ENCODE measurements around the gene SLC25A23. TPM values are rescaled to one million over a fixed set of nuclear protein-coding genes. Genes with fewer than 3 reads are reported as not detected.

The SLC25A23 gene
- total RNA-seq, 1 donor from 2014 or later = 41.8 TPM

DNA sequence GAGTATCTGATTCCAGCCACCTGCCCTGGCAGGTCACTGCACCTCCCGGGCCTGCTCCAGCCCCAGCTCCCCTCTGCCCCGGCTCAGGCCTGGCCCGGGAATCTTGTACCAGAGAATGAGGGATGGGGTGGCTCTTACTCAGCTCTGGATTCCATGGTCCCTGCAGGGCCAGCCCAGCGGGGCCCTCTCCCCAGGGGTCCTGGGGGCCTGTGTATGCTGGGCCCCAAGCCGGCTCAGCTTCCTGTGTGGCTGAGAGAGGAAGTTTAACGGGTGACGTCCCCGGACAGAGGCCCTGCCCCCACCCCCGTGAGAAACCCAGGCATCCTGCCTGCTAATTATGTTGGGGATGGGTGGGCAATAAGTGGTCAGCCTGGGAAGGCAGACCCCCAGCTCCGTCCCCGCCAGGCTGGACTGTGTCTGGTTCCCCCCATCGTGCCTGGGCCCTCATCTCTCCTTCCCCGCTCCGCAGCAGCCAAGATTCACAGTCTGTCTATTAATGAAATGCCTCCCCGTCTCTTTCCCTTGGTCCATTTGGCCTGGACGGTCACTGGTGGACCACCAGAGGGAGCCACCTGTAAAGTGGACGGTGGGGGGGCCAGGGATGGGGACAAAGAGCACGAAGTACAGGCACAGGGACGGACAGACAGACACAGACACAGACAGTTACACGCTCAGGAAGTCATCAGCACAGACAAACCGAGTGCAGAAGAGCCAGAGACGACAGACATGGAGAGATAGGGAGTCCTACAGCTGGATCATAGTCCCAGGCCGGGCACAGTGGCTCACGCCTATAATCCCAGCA, 22.1 kb upstream of the SLC25A23 start, which contains the start of gene DENND1C:
TSS of gene DENND1C (minus strand) at position 247 of the 802 bp plus-strand sequence. CDS start at position 155, 92 bp downstream.
- FAIRE-seq = no peak
- H3K9ac ChIP-seq (ENCODE audit: low read length) = no peak within 1 kb of the TSS
- no peaks in the 10 kb centered on the region for H3K9me3 ChIP-seq (ENCODE audit: insufficient read depth, low read depth, low read length)
- Mint-ChIP-seq H3K4me1 (ENCODE audit: low read depth, unreplicated experiment) (no peaks in the 10 kb centered on the region), H3K4me3 (ENCODE audit: unreplicated experiment) (no peak within 1 kb of the TSS), H3K27ac (ENCODE audit: unreplicated experiment) (no peak within 1 kb of the TSS), H3K27me3 (ENCODE audit: low read depth, unreplicated experiment) (peaks cover 4% of the 10 kb centered on the region), H3K9me3 (ENCODE audit: unreplicated experiment) (no peaks in the 10 kb centered on the region), H3K36me3 (ENCODE audit: low read depth, unreplicated experiment) (no peaks in the 10 kb centered on the region)
- DNase-seq (ENCODE audit: low read depth) = no peak
- peak within 1 kb of the TSS; percentile 63 for H2AFZ ChIP-seq (ENCODE audit: low read depth, low read length)
- H3K27me3 ChIP-seq (ENCODE audit: insufficient read depth, low read length) = no peaks in the 10 kb centered on the region
- no peak within 1 kb of the TSS for H3K4me3 ChIP-seq (ENCODE audit: insufficient read depth, low read depth, low read length)
- no peak for TF ChIP-seq EZH2 (IDR thresholded peaks at IDR 0.05; ENCODE audit: insufficient read depth, low read length)
- TF ChIP-seq, protein P1, sequence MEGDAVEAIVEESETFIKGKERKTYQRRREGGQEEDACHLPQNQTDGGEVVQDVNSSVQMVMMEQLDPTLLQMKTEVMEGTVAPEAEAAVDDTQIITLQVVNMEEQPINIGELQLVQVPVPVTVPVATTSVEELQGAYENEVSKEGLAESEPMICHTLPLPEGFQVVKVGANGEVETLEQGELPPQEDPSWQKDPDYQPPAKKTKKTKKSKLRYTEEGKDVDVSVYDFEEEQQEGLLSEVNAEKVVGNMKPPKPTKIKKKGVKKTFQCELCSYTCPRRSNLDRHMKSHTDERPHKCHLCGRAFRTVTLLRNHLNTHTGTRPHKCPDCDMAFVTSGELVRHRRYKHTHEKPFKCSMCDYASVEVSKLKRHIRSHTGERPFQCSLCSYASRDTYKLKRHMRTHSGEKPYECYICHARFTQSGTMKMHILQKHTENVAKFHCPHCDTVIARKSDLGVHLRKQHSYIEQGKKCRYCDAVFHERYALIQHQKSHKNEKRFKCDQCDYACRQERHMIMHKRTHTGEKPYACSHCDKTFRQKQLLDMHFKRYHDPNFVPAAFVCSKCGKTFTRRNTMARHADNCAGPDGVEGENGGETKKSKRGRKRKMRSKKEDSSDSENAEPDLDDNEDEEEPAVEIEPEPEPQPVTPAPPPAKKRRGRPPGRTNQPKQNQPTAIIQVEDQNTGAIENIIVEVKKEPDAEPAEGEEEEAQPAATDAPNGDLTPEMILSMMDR (IDR thresholded peaks at IDR 0.05; ENCODE audit: insufficient read depth, low read depth, low read length) = peak; percentile 18
- H4K20me1 ChIP-seq (ENCODE audit: insufficient read depth, low read length) = no peaks in the 10 kb centered on the region
- peak within 1 kb of the TSS; percentile 33 for H3K4me2 ChIP-seq (ENCODE audit: low read length)
- H3K4me1 ChIP-seq (ENCODE audit: insufficient read depth, low read length) = no peaks in the 10 kb centered on the region
- no peak within 1 kb of the TSS for H3K27ac ChIP-seq (ENCODE audit: low read depth, low read length)
- H3K79me2 ChIP-seq (ENCODE audit: insufficient read depth, low read length) = no peaks in the 10 kb centered on the region
- H3K36me3 ChIP-seq (ENCODE audit: insufficient read depth, low read length) = no peaks in the 10 kb centered on the region

DNA sequence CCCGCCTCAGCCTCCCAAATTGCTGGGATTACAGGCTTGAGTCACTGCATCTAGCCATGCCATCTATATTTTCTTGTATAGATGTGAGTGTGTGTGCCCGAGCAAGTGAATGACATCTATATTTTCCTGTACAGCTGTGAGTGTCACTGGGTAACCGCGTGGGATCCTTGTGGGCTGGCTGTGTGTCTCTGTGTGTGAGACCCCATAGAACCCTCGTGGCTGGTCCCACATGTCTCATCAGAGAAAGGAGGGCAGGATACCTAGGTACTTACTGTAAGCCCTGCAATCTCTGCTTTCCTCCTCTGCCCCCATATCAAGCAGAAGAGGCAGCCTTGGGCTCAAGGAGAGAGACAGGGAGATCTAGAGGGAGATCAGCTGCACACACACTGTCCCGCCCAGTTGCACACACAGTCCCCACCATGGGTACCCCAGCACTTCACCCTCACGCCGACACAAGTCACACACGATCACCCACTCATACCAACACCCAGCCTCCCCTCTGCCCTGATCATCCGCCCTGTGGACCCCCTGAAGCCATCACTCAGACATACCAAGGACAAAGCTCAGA, 21.3 kb upstream of the SLC25A23 start:
- no peaks in the 10 kb centered on the region for H3K36me3 Mint-ChIP-seq (ENCODE audit: low read depth, unreplicated experiment)
- Histone ChIP-seq H3K4me3 (ENCODE audit: insufficient read depth, low read depth, low read length) (no peak overlapping the region), H3K27ac (ENCODE audit: low read depth, low read length) (no peak overlapping the region), H3K79me2 (ENCODE audit: insufficient read depth, low read length) (no peaks in the 10 kb centered on the region), H3K36me3 (ENCODE audit: insufficient read depth, low read length) (no peaks in the 10 kb centered on the region), H3K4me1 (ENCODE audit: insufficient read depth, low read length) (no peaks in the 10 kb centered on the region), H3K9me3 (ENCODE audit: insufficient read depth, low read depth, low read length) (no peaks in the 10 kb centered on the region), H4K20me1 (ENCODE audit: insufficient read depth, low read length) (no peaks in the 10 kb centered on the region), H3K27me3 (ENCODE audit: insufficient read depth, low read length) (no peaks in the 10 kb centered on the region), H2AFZ (ENCODE audit: low read depth, low read length) (no peak overlapping the region), H3K9ac (ENCODE audit: low read length) (no peak overlapping the region), H3K4me2 (ENCODE audit: low read length) (peak overlapping the region; percentile 33)
- no peaks in the 10 kb centered on the region for H3K9me3 Mint-ChIP-seq (ENCODE audit: unreplicated experiment)
- no peak for FAIRE-seq
- peaks cover 10% of the 10 kb centered on the region for H3K27me3 Mint-ChIP-seq (ENCODE audit: low read depth, unreplicated experiment)
- DNase-seq (ENCODE audit: low read depth) = no peak
- H3K4me3 Mint-ChIP-seq (ENCODE audit: unreplicated experiment) = no peak overlapping the region
- TF ChIP-seq, protein P1 (IDR thresholded peaks at IDR 0.05; ENCODE audit: insufficient read depth, low read depth, low read length) = no peak
- TF ChIP-seq EZH2 (IDR thresholded peaks at IDR 0.05; ENCODE audit: insufficient read depth, low read length) = no peak
- H3K4me1 Mint-ChIP-seq (ENCODE audit: low read depth, unreplicated experiment) = no peaks in the 10 kb centered on the region
- H3K27ac Mint-ChIP-seq (ENCODE audit: unreplicated experiment) = no peak overlapping the region

Data from astrocyte (in vitro differentiated cells and primary cell).